ENCODE data around the gene RNF166.

RNF166 gene

DNA sequence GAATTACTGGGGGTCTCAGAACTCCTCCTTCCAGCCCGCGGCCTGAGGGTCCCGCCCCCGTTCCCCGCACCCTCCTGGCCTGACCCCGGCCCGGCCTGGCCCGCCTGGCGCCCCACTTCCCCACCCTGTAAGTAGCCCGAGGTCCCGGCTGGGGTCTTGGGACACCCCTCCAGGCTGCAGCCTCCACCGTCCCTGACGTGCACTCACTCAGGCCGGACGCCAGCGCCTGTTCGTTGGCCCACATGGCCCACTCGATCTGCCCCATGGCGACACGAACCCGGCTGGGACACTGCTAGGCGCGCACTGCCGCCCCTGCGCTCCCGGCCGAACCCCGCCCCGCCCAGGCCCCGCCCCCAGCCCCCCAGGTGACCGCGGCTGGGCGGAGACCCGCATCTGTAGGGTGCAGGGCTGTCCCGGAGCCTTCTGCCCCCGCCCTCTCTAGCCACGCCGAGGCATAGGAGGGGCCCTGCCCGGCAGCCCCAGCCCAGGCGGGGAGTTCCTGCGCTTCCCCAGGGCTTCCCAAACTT lies 55.4 kb downstream of the RNF166 start, which contains the start of gene CYBA:
CYBA (minus strand) TSS at position 305 of the 527 bp plus-strand sequence; CDS start at position 265, 40 bp downstream.
- no peak for DNase-seq

DNA sequence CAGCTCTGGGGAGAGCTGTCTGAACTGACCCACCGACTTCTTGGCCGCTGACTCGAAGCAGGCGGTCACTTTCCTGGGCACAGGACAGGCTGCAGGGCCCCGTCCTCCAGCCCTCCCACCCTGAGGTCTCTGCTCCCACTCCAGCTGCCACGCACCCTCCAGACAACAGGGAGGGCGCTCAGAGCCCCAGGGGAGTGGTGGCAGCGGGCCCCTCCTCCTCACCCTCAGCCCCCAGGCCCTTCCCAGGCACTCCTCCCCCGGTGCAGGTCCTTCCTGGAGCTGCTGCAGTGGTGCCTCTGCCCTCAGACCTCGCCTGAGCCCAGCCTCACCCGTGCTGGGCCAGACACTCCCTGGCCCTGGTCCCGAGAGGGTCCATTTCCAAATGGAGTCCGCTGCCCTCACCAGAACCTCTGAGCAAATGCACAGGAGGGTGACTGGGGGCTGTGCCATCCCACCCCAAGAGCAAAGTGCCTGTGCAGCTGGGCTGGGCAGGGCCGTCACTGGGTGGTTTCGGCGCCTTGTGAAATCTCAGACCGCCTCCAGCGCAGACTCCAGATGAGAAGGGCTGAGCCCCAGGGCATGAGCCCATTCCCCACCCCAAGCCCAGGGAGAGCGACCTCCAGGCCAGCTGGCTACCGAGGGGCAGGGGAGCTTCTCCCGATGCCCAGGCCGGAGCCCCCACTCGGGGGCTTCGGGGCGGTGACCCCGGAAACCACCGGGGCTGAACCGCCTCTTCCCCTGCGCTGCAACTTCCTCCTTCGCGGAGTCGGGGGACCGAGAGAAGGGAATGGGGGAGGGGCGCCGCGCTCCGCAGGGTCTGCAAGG lies 56.1 kb downstream of the RNF166 start:
- no peak for DNase-seq

DNA sequence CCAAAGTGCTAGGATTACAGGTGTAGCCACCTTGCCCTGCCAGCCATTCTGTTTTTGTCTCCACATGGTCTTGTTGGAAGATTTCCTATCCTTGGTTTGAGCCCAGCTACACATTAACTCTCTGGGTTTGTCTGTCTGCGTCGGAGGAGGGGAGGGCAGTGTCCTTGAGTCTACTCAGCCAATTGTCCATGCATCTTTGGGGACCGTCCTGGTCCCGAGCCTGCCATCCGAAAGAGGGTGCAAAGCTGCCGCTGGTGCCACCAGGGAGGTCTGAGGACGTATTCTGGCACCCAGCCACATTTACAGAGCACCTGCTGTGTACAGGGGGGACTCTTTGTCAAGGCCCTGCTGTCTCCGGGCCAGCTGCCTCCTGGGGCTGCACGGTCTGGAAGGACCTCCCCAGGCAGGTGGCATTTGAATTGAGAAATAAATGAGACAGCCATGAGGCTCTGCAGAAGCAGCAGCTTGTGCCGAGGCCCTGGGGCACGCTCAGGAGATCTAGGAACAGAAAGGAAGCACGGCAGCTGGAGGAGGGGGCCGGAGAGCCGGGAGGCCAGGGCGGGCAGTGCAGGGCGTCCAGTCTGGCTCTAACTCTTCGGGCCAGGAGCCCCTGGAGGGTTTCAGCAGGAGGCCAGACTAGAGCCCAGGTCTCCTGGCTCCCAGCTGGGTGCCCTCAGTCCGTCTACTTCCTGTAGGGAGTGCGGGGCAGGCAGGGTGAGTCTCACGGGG lies 56.8 kb downstream of the RNF166 start:
- DNase-seq: no peak

DNA sequence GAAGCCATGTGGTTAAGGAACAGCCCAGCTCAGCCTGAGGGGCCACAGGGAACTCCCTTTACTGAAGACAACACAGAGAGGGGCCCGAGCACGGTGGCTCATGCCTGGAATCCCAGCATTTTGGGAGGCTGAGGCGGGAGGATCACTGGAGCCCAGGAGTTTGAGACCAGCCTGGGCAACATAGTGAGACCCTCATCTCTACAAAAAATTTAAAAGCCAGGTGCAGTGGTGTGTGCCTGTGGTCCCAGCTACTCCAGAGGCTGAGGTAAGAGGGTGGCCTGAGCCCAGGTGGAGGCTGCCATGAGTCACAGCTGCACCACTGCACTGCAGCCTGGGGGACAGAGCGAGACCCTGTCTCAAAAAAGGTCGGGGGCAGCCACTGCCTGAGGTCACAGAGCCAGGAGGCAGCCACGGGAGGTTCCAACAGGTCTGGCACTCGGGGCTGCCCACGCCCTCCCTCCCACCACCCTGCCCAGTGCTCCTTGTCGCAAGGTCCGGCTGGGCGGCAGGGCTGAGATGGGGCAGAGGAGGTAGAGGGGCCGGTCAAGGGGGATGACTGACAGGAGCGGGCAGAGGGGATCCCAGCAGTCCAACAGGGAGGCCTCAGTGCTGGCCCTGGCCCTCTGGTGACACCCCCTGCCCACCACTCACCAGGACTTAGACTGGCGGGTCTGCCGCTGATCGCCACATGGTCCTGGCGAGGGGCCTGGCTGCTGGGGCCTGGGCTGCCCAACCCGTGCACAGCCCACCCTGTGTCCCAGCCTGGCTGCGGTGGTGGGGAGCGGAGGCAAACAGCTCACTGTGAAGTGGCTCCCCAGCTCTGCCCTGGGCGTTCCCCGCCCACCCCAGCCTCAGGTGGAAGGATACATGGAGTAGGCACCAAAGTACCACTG lies 58.8 kb downstream of the RNF166 start:
- DNase-seq: no peak

Measured in NCI-H1048 (cell line).